Osteoblast (primary cell): ENCODE data around the gene NOB1. TPM values are rescaled to one million over a fixed set of nuclear protein-coding genes. Genes with fewer than 3 reads are reported as not detected.

ENCODE experiments used
- DNase-seq: peaks from one replicate; pipeline ENCODE4 v3.0.0; 2011; ENCODE audit warnings: low spot score, mixed read lengths; ENCODE audit not compliant: insufficient read length; ENCODE audit errors: missing footprints
- H2AFZ ChIP-seq: 2 replicates; pipeline ENCODE4 v1.6.0; 2011; ENCODE audit warnings: mild to moderate bottlenecking, low read length
- H3K27ac ChIP-seq: 2 replicates; pipeline ENCODE4 v1.5.1; 2011; ENCODE audit warnings: mild to moderate bottlenecking, low read depth, low read length, moderate library complexity
- H3K27me3 ChIP-seq: 2 replicates; pipeline ENCODE4 v1.6.0; 2012; ENCODE audit warnings: mild to moderate bottlenecking, control low read depth, inconsistent platforms, low read length, moderate library complexity; ENCODE audit not compliant: insufficient read depth
- H3K36me3 ChIP-seq: 2 replicates; pipeline ENCODE4 v1.5.1; 2011; ENCODE audit warnings: mild to moderate bottlenecking, low read length, control low read depth, moderate library complexity; ENCODE audit not compliant: insufficient read depth
- H3K4me1 ChIP-seq: 2 replicates; pipeline ENCODE4 v1.5.1; 2011; ENCODE audit warnings: mild to moderate bottlenecking, low read length, control low read depth, moderate library complexity; ENCODE audit not compliant: insufficient read depth
- H3K4me2 ChIP-seq: 2 replicates; pipeline ENCODE4 v1.6.0; 2011; ENCODE audit warnings: mild to moderate bottlenecking, low read length; ENCODE audit not compliant: insufficient read depth
- H3K4me3 ChIP-seq: fragments of 200-600 bp; sonication (generic); 3 replicates; pipeline ENCODE4 v1.5.1; 2012; ENCODE audit warnings: mild to moderate bottlenecking, low read length, inconsistent platforms; ENCODE audit not compliant: insufficient read depth
- H3K79me2 ChIP-seq: 2 replicates; pipeline ENCODE4 v1.6.0; 2012; ENCODE audit warnings: mild to moderate bottlenecking, low read length, control low read depth, inconsistent platforms; ENCODE audit not compliant: insufficient read depth
- H3K9me3 ChIP-seq: 2 replicates; pipeline ENCODE4 v1.5.1; 2011; ENCODE audit warnings: low read depth, low read length, control low read depth
- H4K20me1 ChIP-seq: 2 replicates; pipeline ENCODE4 v1.6.0; 2012; ENCODE audit warnings: mild to moderate bottlenecking, low read length, control low read depth; ENCODE audit not compliant: insufficient read depth
- total RNA-seq: library from RNA; depleted of rRNA; stranded (reverse); fragments of >200 nt; gene quantifications from 2 replicates; pipeline ENCODE4 v1.2.3, GENCODE V29; 2012
- TF ChIP-seq, protein P1 (sequence below): IDR thresholded peaks from 2 replicates; pipeline ENCODE4 v1.5.1; 2011; ENCODE audit warnings: mild to moderate bottlenecking, low read depth, low read length, moderate library complexity; ENCODE audit errors: extremely low read depth

The NOB1 gene
- total RNA-seq = 35.5 and 36.2 TPM in 2 replicates

DNA sequence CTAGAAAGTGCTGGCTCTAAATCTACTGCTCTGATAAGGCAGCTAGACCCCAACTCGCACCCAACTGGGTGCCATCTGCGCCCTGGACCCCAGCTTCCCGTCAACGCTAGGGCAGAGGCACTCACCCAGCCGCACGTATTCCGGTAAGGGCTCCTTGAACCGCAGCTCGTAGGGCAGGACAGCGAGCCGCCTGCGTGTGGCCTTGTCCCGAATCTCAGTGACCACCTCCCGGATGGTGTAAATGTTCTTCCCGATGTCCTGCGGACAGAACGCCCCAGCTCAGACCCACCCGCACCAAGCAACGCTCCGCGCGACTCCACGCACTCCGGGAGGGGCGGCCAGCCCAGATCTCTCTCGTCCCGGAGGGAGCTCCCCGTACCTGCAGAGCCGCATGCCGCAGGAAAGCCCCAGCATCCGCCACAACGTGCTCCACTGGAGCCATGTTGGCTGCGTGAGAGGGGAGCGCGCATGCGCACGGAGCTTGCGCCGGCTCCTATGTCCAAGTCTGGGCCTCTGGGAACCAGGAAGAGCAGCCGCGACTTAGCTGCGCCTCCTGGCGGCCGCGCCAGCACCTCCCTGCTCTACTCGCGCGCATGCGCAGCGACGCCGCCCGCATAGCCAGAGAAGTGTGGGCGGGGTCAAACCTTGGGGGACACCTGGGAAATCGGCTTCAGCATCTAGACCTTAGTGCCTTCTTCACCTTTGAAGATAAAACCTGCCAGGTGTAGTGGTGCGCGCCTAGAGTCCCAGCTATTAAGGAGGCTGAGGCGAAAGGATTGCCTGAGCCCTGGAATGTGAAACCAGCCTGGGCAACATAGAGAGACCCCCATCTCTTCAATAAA, at the start of gene NOB1:
TSS of gene NOB1 (minus strand) at position 458 of the 842 bp plus-strand sequence. CDS start at position 442, 16 bp downstream.
- Histone ChIP-seq H3K4me2 (peak within 1 kb of the TSS; percentile 96), H3K4me3 (peak within 1 kb of the TSS; percentile 88), H3K4me1 (peaks cover 3% of the 10 kb centered on the region), H3K9me3 (no peaks in the 10 kb centered on the region), H3K79me2 (peaks cover 44% of the 10 kb centered on the region), H3K36me3 (peaks cover 25% of the 10 kb centered on the region), H2AFZ (peak within 1 kb of the TSS; percentile 94), H4K20me1 (peaks cover 9% of the 10 kb centered on the region), H3K27ac (peak within 1 kb of the TSS; percentile 82), H3K27me3 (no peaks in the 10 kb centered on the region)
- peak; percentile 97 for DNase-seq
- TF ChIP-seq, protein P1, sequence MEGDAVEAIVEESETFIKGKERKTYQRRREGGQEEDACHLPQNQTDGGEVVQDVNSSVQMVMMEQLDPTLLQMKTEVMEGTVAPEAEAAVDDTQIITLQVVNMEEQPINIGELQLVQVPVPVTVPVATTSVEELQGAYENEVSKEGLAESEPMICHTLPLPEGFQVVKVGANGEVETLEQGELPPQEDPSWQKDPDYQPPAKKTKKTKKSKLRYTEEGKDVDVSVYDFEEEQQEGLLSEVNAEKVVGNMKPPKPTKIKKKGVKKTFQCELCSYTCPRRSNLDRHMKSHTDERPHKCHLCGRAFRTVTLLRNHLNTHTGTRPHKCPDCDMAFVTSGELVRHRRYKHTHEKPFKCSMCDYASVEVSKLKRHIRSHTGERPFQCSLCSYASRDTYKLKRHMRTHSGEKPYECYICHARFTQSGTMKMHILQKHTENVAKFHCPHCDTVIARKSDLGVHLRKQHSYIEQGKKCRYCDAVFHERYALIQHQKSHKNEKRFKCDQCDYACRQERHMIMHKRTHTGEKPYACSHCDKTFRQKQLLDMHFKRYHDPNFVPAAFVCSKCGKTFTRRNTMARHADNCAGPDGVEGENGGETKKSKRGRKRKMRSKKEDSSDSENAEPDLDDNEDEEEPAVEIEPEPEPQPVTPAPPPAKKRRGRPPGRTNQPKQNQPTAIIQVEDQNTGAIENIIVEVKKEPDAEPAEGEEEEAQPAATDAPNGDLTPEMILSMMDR = peak; percentile 98

DNA sequence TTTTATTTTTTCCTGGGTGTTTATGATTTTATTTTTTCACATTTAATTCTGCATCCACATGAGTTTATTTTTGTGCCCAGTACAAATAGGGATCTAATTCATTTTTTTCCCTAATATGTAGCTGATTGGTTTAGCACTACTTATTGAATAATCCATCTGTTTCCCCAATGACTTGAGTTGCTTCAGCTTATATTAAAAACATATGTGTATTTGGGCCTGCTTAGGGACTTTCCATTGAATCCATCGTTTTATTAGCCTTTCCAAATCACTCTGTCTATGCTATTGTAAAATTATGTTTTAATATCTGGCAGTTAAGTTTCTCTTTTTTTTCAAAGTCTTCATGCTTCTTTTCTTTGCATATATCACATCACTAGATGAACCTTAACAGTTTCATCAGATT, 49.6 kb upstream of the NOB1 start:
- Histone ChIP-seq H3K27ac (no peak overlapping the region), H3K4me2 (no peak overlapping the region), H3K36me3 (peaks cover 3% of the 10 kb centered on the region), H3K27me3 (no peaks in the 10 kb centered on the region), H3K9me3 (no peaks in the 10 kb centered on the region), H3K4me1 (no peaks in the 10 kb centered on the region), H2AFZ (no peak overlapping the region), H3K4me3 (no peak overlapping the region), H4K20me1 (no peaks in the 10 kb centered on the region), H3K79me2 (no peaks in the 10 kb centered on the region)
- DNase-seq = no peak
- TF ChIP-seq, protein P1 = no peak

DNA sequence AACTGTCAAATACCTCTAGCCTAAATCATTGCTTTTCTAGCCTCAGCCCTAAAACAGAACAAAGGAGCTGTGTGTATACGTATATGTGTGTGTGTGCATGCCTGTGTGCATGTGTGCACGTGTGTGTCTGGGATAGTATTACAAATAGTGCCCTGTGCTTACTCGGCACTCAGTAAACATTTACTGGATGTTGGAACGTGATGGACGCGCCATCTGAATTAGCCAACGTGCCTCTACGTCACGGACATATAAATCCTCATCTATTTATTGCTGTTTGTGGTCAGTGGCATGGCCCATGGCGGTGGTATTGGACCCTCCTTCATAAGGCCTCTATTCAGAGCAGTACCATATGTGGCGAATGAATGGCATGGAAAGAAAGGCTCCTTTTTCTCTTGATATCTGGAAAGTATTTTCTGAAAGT, 44.9 kb upstream of the NOB1 start:
- Histone ChIP-seq H3K4me1 (peaks cover 6% of the 10 kb centered on the region), H3K79me2 (peaks cover 3% of the 10 kb centered on the region), H3K4me2 (no peak overlapping the region), H3K4me3 (no peak overlapping the region), H3K9me3 (no peaks in the 10 kb centered on the region), H4K20me1 (no peaks in the 10 kb centered on the region), H3K27me3 (no peaks in the 10 kb centered on the region), H2AFZ (no peak overlapping the region), H3K36me3 (peaks cover 3% of the 10 kb centered on the region), H3K27ac (no peak overlapping the region)
- TF ChIP-seq, protein P1 = no peak
- DNase-seq = peak; percentile 26

DNA sequence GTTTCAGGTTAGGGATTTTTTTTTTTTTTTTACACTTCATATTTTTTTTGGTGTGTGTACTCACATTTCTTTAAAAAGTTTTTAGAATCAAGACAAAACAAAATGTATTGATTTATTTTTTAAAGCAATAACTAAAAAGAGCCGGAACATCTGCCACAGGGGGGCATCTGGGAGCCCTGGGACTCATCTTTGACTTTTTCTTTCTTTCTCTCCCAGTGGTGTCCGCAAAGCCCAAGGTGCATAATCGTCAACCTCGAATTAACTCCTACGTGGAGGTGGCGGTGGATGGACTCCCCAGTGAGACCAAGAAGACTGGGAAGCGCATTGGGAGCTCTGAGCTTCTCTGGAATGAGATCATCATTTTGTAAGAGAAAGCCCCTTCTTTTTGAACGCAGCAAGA, 43.7 kb upstream of the NOB1 start:
- peak overlapping the region; percentile 50 for H3K4me3 ChIP-seq
- peaks cover 3% of the 10 kb centered on the region for H3K36me3 ChIP-seq
- TF ChIP-seq, protein P1 = peak; percentile 64
- H4K20me1 ChIP-seq = no peaks in the 10 kb centered on the region
- no peaks in the 10 kb centered on the region for H3K9me3 ChIP-seq
- H3K27ac ChIP-seq = no peak overlapping the region
- peak overlapping the region; percentile 32 for H2AFZ ChIP-seq
- H3K4me2 ChIP-seq = peak overlapping the region; percentile 63
- H3K79me2 ChIP-seq = peaks cover 3% of the 10 kb centered on the region
- peaks cover 6% of the 10 kb centered on the region for H3K4me1 ChIP-seq
- DNase-seq = peak; percentile 65
- H3K27me3 ChIP-seq = no peaks in the 10 kb centered on the region
